Upper lobe of right lung (tissue), 1 donor: ENCODE data around the gene CACNB4. TPM values are rescaled to one million over a fixed set of nuclear protein-coding genes. Genes with fewer than 3 reads are reported as not detected.

Experiments
- ATAC-seq: fragments of 200-7000 bp; cut with Tn5 transposase; one replicate; pipeline ENCODE4 v1.9.1; 2020; ENCODE audit warnings: mild to moderate bottlenecking, moderate library complexity
- DNase-seq: peaks from one replicate; pipeline ENCODE4 v3.0.0-alpha.2; 2020
- H3K27ac ChIP-seq: fragments of 200-600 bp; one replicate; pipeline ENCODE4 v1.8.0; 2022
- H3K27me3 ChIP-seq: fragments of 200-600 bp; one replicate; pipeline ENCODE4 v1.8.0; 2022; ENCODE audit warnings: mild to moderate bottlenecking
- H3K36me3 ChIP-seq: fragments of 200-600 bp; one replicate; pipeline ENCODE4 v1.8.0; 2022
- H3K4me1 ChIP-seq: fragments of 200-600 bp; one replicate; pipeline ENCODE4 v1.8.0; 2022
- H3K4me3 ChIP-seq: fragments of 200-600 bp; one replicate; pipeline ENCODE4 v1.8.0; 2022; ENCODE audit warnings: mild to moderate bottlenecking
- H3K9me3 ChIP-seq: fragments of 200-600 bp; one replicate; pipeline ENCODE4 v1.8.0; 2022
- CTCF ChIP-seq: fragments of 200-600 bp; IDR thresholded peaks from one replicate; pipeline ENCODE4 v1.8.0; 2022; ENCODE audit warnings: antibody characterized with exemption
- intact Hi-C: fragments of 100-400 bp; cut with DNase I; formaldehyde crosslinking; loops from one replicate; pipeline ENCODE4 v1.11.0; 2022
- total RNA-seq: library from RNA; stranded (reverse); fragmentation: NEBNext Ultra II Directional; extraction: Animal tissue kit (Norgen Biotek cat#: 25700); gene quantifications from one replicate; pipeline ENCODE4 v1.2.1, GENCODE V29; 2021
- donor health status: DM: no; HTN: yes; CAD: no; lungs with severe emphysema.

Gene CACNB4
- total RNA-seq, 1 donor from 2014 or later: 15.3 TPM

GRCh38 chr2:151791545-151791944 is 307.3 kb downstream of the CACNB4 start:
- no peak for TF ChIP-seq CTCF
- DNase-seq (no peak), ATAC-seq (no peak)
- Histone ChIP-seq H3K4me1 (no peaks in the 10 kb centered on the region), H3K27me3 (no peaks in the 10 kb centered on the region), H3K36me3 (no peaks in the 10 kb centered on the region), H3K27ac (no peak overlapping the region), H3K4me3 (no peak overlapping the region), H3K9me3 (no peaks in the 10 kb centered on the region)
- intact Hi-C loops: no loop called here

GRCh38 chr2:151790689-151791088 is 308.2 kb downstream of the CACNB4 start:
- ATAC-seq (no peak), DNase-seq (no peak)
- Histone ChIP-seq H3K36me3 (peaks cover 4% of the 10 kb centered on the region), H3K27ac (no peak overlapping the region), H3K4me3 (no peak overlapping the region), H3K27me3 (no peaks in the 10 kb centered on the region), H3K4me1 (no peaks in the 10 kb centered on the region), H3K9me3 (no peaks in the 10 kb centered on the region)
- intact Hi-C loops: no loop called here
- TF ChIP-seq CTCF: no peak

GRCh38 chr2:151789055-151789834 is 309.6 kb downstream of the CACNB4 start:
- Histone ChIP-seq H3K4me1 (no peaks in the 10 kb centered on the region), H3K9me3 (no peaks in the 10 kb centered on the region), H3K27me3 (no peaks in the 10 kb centered on the region), H3K27ac (no peak overlapping the region), H3K36me3 (peaks cover 6% of the 10 kb centered on the region), H3K4me3 (no peak overlapping the region)
- no peak for ATAC-seq
- no peak for TF ChIP-seq CTCF
- intact Hi-C loops: no loop called here
- DNase-seq: no peak

- intact Hi-C loops: no loop called here
- Histone ChIP-seq H3K4me3 (no peak overlapping the region), H3K36me3 (peaks cover 6% of the 10 kb centered on the region), H3K27ac (no peak overlapping the region), H3K27me3 (no peaks in the 10 kb centered on the region), H3K4me1 (no peaks in the 10 kb centered on the region), H3K9me3 (no peaks in the 10 kb centered on the region)
- ATAC-seq: no peak
- DNase-seq: no peak
- TF ChIP-seq CTCF: no peak
Observed at GRCh38 chr2:151786483-151786882, 312.4 kb downstream of the CACNB4 start.

- H3K27ac ChIP-seq: no peak overlapping the region
- peaks cover 6% of the 10 kb centered on the region for H3K36me3 ChIP-seq
- DNase-seq (no peak), ATAC-seq (no peak)
- no peak overlapping the region for H3K4me3 ChIP-seq
- no peaks in the 10 kb centered on the region for H3K4me1 ChIP-seq
- no peaks in the 10 kb centered on the region for H3K27me3 ChIP-seq
- TF ChIP-seq CTCF: no peak
- H3K9me3 ChIP-seq: no peaks in the 10 kb centered on the region
- intact Hi-C loops: no loop called here
Observed at GRCh38 chr2:151786077-151786476, 312.8 kb downstream of the CACNB4 start.
